Subcutaneous abdominal adipose tissue (tissue), 5 donors: ENCODE measurements around the gene GPC6.

Source experiments
- H3K27ac ChIP-seq: one replicate; pipeline ENCODE4 v1.7.0; 2013; ENCODE audit warnings: low read depth, mild to moderate bottlenecking, inconsistent platforms, low read length, moderate library complexity
- H3K27me3 ChIP-seq, 5 donors: one replicate each; pipeline ENCODE4 v1.7.0; 2013; ENCODE audit warnings: low read length in 5 of 5, inconsistent platforms in 1 of 5; ENCODE audit not compliant: control insufficient read depth in 5 of 5, insufficient read depth in 4 of 5
- H3K36me3 ChIP-seq, 5 donors: one replicate each; pipeline ENCODE4 v1.7.0; 2013; ENCODE audit warnings: low read length in 5 of 5; ENCODE audit not compliant: control insufficient read depth in 5 of 5, insufficient read depth in 5 of 5
- H3K4me1 ChIP-seq, 5 donors: one replicate each; pipeline ENCODE4 v1.7.0; 2013; ENCODE audit warnings: low read length in 5 of 5, mild to moderate bottlenecking in 3 of 5, moderate library complexity in 1 of 5; ENCODE audit not compliant: control insufficient read depth in 5 of 5, insufficient read depth in 5 of 5
- H3K4me3 ChIP-seq, 5 donors: one replicate each; pipeline ENCODE4 v1.7.0; 2013; ENCODE audit warnings: low read length in 5 of 5, low read depth in 1 of 5
- H3K9ac ChIP-seq, 5 donors: one replicate each; pipeline ENCODE4 v1.7.0; 2013; ENCODE audit warnings: low read length in 5 of 5, mild to moderate bottlenecking in 4 of 5, moderate library complexity in 3 of 5
- H3K9me3 ChIP-seq, 5 donors: one replicate each; pipeline ENCODE4 v1.7.0; 2013; ENCODE audit warnings: low read length in 5 of 5; ENCODE audit not compliant: control insufficient read depth in 5 of 5
- donor health status: healthy.
- donor health status: healthy.
- donor health status: healthy.
- donor health status: healthy.
- donor health status: healthy.

GPC6 gene

GRCh38 chr13:94063848-94064247 lies 837.2 kb downstream of the GPC6 start:
- Histone ChIP-seq H3K4me1 (no peaks in the 10 kb centered on the region), H3K27ac (no peak overlapping the region), H3K9ac (no peak overlapping the region), H3K27me3 (no peaks in the 10 kb centered on the region), H3K36me3 (no peaks in the 10 kb centered on the region), H3K4me3 (no peak overlapping the region), H3K9me3 (no peaks in the 10 kb centered on the region)

- Histone ChIP-seq H3K9ac (no peak overlapping the region), H3K4me3 (no peak overlapping the region), H3K27ac (no peak overlapping the region), H3K36me3 (no peaks in the 10 kb centered on the region), H3K9me3 (no peaks in the 10 kb centered on the region), H3K4me1 (no peaks in the 10 kb centered on the region), H3K27me3 (no peaks in the 10 kb centered on the region)
Measured at GRCh38 chr13:94065741-94066140, 839.1 kb downstream of the GPC6 start.

- H3K36me3 ChIP-seq, result no peaks in the 10 kb centered on the region
- peaks cover 0 to 2% (median 0%) of the 10 kb centered on the region in 5 donors for H3K4me1 ChIP-seq
- H3K9ac ChIP-seq, result no peak overlapping the region
- no peak overlapping the region for H3K27ac ChIP-seq
- no peaks in the 10 kb centered on the region for H3K27me3 ChIP-seq
- no peak overlapping the region for H3K4me3 ChIP-seq
- H3K9me3 ChIP-seq, result peaks cover 0 to 9% (median 0%) of the 10 kb centered on the region in 5 donors
Measured at GRCh38 chr13:94073007-94073744, 846.6 kb downstream of the GPC6 start.

- no peak overlapping the region for H3K4me3 ChIP-seq
- no peaks in the 10 kb centered on the region for H3K36me3 ChIP-seq
- no peaks in the 10 kb centered on the region for H3K27me3 ChIP-seq
- peaks cover 0 to 9% (median 0%) of the 10 kb centered on the region in 5 donors for H3K9me3 ChIP-seq
- H3K9ac ChIP-seq, result no peak overlapping the region
- no peak overlapping the region for H3K27ac ChIP-seq
- no peaks in the 10 kb centered on the region for H3K4me1 ChIP-seq
Measured at GRCh38 chr13:94079876-94080275, 853.3 kb downstream of the GPC6 start.

- Histone ChIP-seq H3K4me3 (no peak overlapping the region), H3K9me3 (peaks cover 0 to 9% (median 0%) of the 10 kb centered on the region in 5 donors), H3K27ac (no peak overlapping the region), H3K9ac (no peak overlapping the region), H3K4me1 (no peaks in the 10 kb centered on the region), H3K36me3 (no peaks in the 10 kb centered on the region), H3K27me3 (no peaks in the 10 kb centered on the region)
Measured at GRCh38 chr13:94080527-94080926, 853.9 kb downstream of the GPC6 start.

- Histone ChIP-seq H3K9ac (no peak overlapping the region), H3K4me3 (no peak overlapping the region), H3K9me3 (no peaks in the 10 kb centered on the region), H3K4me1 (no peaks in the 10 kb centered on the region), H3K36me3 (no peaks in the 10 kb centered on the region), H3K27ac (no peak overlapping the region), H3K27me3 (no peaks in the 10 kb centered on the region)
Measured at GRCh38 chr13:94087100-94087499, 860.5 kb downstream of the GPC6 start.

- Histone ChIP-seq H3K27me3 (no peaks in the 10 kb centered on the region), H3K27ac (no peak overlapping the region), H3K36me3 (no peaks in the 10 kb centered on the region), H3K9me3 (peaks cover 0 to 4% (median 0%) of the 10 kb centered on the region in 5 donors), H3K9ac (no peak overlapping the region), H3K4me3 (no peak overlapping the region), H3K4me1 (no peaks in the 10 kb centered on the region)
Measured at GRCh38 chr13:94088742-94089141, 862.1 kb downstream of the GPC6 start.

GRCh38 chr13:94090773-94091480 lies 864.3 kb downstream of the GPC6 start:
- H3K9me3 ChIP-seq, result peaks cover 0 to 4% (median 0%) of the 10 kb centered on the region in 5 donors
- no peak overlapping the region for H3K4me3 ChIP-seq
- H3K9ac ChIP-seq, result no peak overlapping the region
- H3K27ac ChIP-seq, result no peak overlapping the region
- no peaks in the 10 kb centered on the region for H3K36me3 ChIP-seq
- H3K4me1 ChIP-seq, result no peaks in the 10 kb centered on the region
- no peaks in the 10 kb centered on the region for H3K27me3 ChIP-seq

- no peaks in the 10 kb centered on the region for H3K4me1 ChIP-seq
- H3K27ac ChIP-seq, result no peak overlapping the region
- no peaks in the 10 kb centered on the region for H3K36me3 ChIP-seq
- no peak overlapping the region for H3K9ac ChIP-seq
- H3K27me3 ChIP-seq, result no peaks in the 10 kb centered on the region
- peaks cover 0 to 4% (median 0%) of the 10 kb centered on the region in 5 donors for H3K9me3 ChIP-seq
- H3K4me3 ChIP-seq, result no peak overlapping the region
Measured at GRCh38 chr13:94093652-94094315, 867.2 kb downstream of the GPC6 start.
